22Rv1 (cell line): ENCODE data around the gene ITGB2.

Experiments
- CTCF ChIP-seq: fragments of 450-650 bp; IDR thresholded peaks from 2 replicates; pipeline ENCODE4 v1.5.1; 2017; ENCODE audit warnings: mild to moderate bottlenecking
- ZFX ChIP-seq: fragments of 450-650 bp; IDR thresholded peaks from 2 replicates; pipeline ENCODE4 v1.6.1; 2017; ENCODE audit warnings: antibody characterized with exemption, borderline replicate concordance

GRCh38 chr21:44929799-44930542, 9.3 kb upstream of the ITGB2 start:
- TF ChIP-seq CTCF, result no peak
- TF ChIP-seq ZFX, result no peak
